Neural cell (in vitro differentiated cells): Measurements from ENCODE around the gene TRAPPC3.

Experiments used
- EP300 ChIP-seq: fragments of 450-650 bp; conservative IDR thresholded peaks from 2 replicates; pipeline ENCODE4 v1.6.1; 2014; ENCODE audit warnings: antibody characterized with exemption, mild to moderate bottlenecking, moderate library complexity; ENCODE audit not compliant: poor library complexity, severe bottlenecking
- SMC3 ChIP-seq: fragments of 450-650 bp; conservative IDR thresholded peaks from 2 replicates; pipeline ENCODE4 v1.6.1; 2014; ENCODE audit warnings: antibody characterized with exemption, mild to moderate bottlenecking, moderate library complexity; ENCODE audit not compliant: poor library complexity
- TAF1 ChIP-seq: IDR thresholded peaks from 2 replicates; pipeline ENCODE4 v1.6.1; 2012; ENCODE audit warnings: low read depth
- TF ChIP-seq, protein P1 (sequence below): fragments of 450-650 bp; IDR thresholded peaks from 2 replicates; pipeline ENCODE4 v1.5.1; 2014; ENCODE audit warnings: antibody characterized with exemption, mild to moderate bottlenecking, moderate library complexity; ENCODE audit not compliant: poor library complexity, severe bottlenecking

DNA sequence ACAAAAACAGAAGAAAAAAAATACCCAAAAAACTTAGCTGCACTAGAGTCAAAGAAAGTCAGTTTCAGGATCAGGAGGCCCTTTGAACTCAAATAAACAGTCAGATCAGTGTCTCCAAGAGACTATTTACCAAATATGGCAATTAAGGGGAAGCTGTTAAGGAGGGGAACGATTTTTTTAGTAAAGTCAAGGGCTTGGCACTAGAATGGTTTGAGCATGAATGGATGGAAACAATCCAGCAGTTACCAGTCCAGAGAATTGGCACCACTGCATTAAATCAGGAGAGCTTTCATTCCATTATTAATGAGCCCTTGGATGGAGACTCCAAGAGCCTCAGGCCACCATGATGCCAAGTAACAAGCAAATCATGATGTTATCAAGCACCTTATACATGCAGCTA lies 7.2 kb downstream of the TRAPPC3 start:
- TF ChIP-seq, protein P1, sequence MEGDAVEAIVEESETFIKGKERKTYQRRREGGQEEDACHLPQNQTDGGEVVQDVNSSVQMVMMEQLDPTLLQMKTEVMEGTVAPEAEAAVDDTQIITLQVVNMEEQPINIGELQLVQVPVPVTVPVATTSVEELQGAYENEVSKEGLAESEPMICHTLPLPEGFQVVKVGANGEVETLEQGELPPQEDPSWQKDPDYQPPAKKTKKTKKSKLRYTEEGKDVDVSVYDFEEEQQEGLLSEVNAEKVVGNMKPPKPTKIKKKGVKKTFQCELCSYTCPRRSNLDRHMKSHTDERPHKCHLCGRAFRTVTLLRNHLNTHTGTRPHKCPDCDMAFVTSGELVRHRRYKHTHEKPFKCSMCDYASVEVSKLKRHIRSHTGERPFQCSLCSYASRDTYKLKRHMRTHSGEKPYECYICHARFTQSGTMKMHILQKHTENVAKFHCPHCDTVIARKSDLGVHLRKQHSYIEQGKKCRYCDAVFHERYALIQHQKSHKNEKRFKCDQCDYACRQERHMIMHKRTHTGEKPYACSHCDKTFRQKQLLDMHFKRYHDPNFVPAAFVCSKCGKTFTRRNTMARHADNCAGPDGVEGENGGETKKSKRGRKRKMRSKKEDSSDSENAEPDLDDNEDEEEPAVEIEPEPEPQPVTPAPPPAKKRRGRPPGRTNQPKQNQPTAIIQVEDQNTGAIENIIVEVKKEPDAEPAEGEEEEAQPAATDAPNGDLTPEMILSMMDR = no peak
- TF ChIP-seq EP300 = no peak
- TF ChIP-seq SMC3 = no peak
- no peak for TF ChIP-seq TAF1
